HG03060 (cell line): ENCODE measurements around the gene C3orf52.
A peak's percentile ranks its signal among the peaks of the same experiment; 100 is the strongest.

Source experiments
- ATAC-seq: cut with Tn5 transposase; IDR thresholded peaks from one replicate; pipeline ENCODE4 v1.9.1; 2021; ENCODE audit warnings: low read depth, moderate number of reproducible peaks; ENCODE audit not compliant: unreplicated experiment

Gene C3orf52

GRCh38 chr3:112085735-112086075 is 484 bp upstream of the C3orf52 start:
- peak; percentile 7 for ATAC-seq

- no peak for ATAC-seq
Observed at GRCh38 chr3:112086875-112087524, 811 bp downstream of the C3orf52 start.

GRCh38 chr3:112087746-112088145 is 1.6 kb downstream of the C3orf52 start:
- ATAC-seq: no peak

- no peak for ATAC-seq
Observed at GRCh38 chr3:112088944-112089343, 2.8 kb downstream of the C3orf52 start.

GRCh38 chr3:112089956-112090886 is 4.0 kb downstream of the C3orf52 start:
- ATAC-seq: no peak

- no peak for ATAC-seq
Observed at GRCh38 chr3:112090887-112091586, 4.8 kb downstream of the C3orf52 start.

GRCh38 chr3:112092496-112093179 is 6.4 kb downstream of the C3orf52 start:
- ATAC-seq: no peak

- ATAC-seq: no peak
Observed at GRCh38 chr3:112093180-112093522, 7.0 kb downstream of the C3orf52 start.

- ATAC-seq: no peak
Observed at GRCh38 chr3:112095731-112096130, 9.5 kb downstream of the C3orf52 start.

- no peak for ATAC-seq
Observed at GRCh38 chr3:112096176-112096575, 10.0 kb downstream of the C3orf52 start.

GRCh38 chr3:112097378-112097777 is 11.2 kb downstream of the C3orf52 start:
- no peak for ATAC-seq

- no peak for ATAC-seq
Observed at GRCh38 chr3:112101916-112102315, 15.7 kb downstream of the C3orf52 start.

- ATAC-seq: no peak
Observed at GRCh38 chr3:112104774-112105173, 18.6 kb downstream of the C3orf52 start.

- ATAC-seq: no peak
Observed at GRCh38 chr3:112109322-112109721, 23.1 kb downstream of the C3orf52 start.

- ATAC-seq: peak; percentile 38
Observed at GRCh38 chr3:112111785-112112402, 25.7 kb downstream of the C3orf52 start.

- ATAC-seq: no peak
Observed at GRCh38 chr3:112114576-112115160, 28.5 kb downstream of the C3orf52 start.

GRCh38 chr3:112115161-112115739 is 29.1 kb downstream of the C3orf52 start:
- peak; percentile 20 for ATAC-seq

- ATAC-seq: no peak
Observed at GRCh38 chr3:112115806-112116383, 29.7 kb downstream of the C3orf52 start.

GRCh38 chr3:112116748-112117186 is 30.6 kb downstream of the C3orf52 start:
- no peak for ATAC-seq
